AG10803 (cell line): ENCODE results near the gene FTCD.

ENCODE experiments used
- DNase-seq: peaks from one replicate; pipeline ENCODE4 v3.0.0; 2010; ENCODE audit warnings: low read depth
- H3K4me3 ChIP-seq: 2 replicates; pipeline ENCODE4 v1.5.1; 2011; ENCODE audit warnings: mild to moderate bottlenecking, low read length, control low read depth
- CTCF ChIP-seq: conservative IDR thresholded peaks from 2 replicates; pipeline ENCODE4 v1.5.1; 2011; ENCODE audit warnings: mild to moderate bottlenecking, low read length, control low read depth, inconsistent platforms

Gene FTCD

DNA sequence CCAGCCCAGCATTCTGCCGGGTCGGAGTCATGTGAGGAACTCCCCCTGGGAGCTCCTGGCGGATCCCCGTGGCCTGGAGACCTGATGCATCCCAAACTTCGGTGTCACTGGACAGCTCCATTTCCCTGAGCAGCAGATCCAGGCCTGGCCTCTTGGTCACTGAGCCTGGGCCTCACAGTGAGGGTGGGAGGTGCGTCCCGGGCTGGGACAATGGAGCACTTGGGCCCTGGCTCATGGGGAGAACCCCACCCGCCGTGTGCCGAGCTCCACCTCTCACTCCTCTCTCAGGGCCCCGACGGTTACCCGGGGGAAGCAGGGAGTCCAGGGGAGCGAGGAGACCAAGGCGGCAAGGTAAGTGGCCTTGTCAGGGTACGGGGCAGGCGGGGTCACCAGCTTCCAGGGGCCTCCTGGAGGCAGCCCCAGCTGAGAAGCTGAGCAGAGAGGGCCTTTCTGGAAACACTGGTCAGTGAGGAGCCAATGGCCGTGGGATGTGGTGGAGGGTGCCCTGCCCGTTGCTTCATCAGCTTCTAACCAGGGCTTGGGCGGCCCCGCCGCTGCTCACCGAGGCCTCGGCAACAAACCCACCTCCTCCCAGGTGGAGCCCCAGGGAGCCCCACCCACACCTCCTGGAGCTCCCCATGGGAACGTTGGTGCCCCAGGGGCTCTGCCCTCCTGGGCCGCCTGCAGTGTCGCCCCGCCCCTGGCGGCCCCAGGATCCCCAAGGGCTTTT is 37.6 kb downstream of the FTCD start:
- no peak overlapping the region for H3K4me3 ChIP-seq
- no peak for DNase-seq
- no peak for TF ChIP-seq CTCF

DNA sequence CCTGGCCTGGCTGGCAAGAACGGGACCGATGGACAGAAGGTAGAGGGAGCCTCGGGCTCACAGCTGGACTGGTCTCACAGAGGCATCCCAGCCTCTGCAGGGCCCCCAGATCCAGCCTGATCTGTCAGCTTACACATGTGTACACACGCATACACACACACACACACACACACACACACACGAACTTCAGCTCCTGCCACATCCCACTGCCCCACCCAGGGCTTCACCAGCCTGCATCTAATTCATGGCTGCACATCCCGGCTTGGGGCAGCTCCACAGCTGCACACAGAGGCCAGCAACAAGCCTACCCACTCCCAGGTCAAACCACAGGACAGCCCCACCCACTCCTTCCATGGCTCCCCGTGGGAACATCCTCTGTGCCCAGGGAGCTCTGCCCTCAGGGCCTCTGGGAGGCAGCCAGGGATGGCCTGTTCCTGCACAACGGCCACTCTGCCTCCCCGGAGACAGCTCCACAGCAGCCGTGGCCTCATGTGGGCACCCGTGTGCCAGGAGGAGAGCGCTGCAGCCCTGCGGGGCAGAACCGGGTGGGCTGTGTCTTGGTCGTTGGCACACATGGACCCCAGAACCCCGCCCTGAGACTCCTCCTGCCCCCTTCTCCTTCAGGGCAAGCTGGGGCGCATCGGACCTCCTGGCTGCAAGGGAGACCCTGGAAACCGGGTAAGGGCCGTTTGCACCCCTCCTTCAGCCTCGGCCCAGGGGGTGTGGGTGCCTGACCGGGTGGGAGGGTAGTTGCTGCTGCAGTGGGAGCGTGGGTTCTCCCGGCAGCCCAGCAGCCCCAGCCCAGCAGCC is 38.4 kb downstream of the FTCD start:
- H3K4me3 ChIP-seq, result no peak overlapping the region
- TF ChIP-seq CTCF, result no peak
- peak; percentile 58 for DNase-seq

DNA sequence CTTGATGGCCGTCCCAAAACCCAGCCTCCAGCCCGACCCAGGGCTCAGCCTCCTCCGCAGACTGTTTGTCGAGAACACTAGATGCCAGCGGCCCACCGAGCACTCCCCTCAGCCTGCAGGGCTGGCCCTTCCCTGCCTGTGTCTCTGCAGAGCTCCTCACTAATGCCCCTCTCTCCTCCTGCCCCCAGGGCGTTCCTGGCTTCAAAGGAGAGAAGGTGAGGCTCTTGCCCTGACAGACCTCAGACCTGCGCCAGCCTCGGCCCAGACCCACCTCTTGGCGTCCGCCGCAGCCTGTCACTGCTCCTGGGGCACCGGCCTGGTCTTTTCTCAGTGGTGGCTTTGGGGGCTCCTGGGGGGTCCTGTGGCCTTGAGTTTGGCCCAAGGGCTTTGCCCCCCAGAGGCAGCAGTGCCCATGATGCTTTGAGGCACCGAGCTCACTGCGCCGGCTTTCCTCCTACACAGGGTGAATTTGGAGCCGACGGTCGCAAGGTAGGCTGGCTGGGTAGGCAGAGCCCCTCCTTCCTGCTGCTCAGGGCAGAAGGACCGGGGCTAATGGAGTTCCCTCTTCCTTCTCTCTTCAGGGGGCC is 39.1 kb downstream of the FTCD start:
- no peak for DNase-seq
- TF ChIP-seq CTCF, result no peak
- no peak overlapping the region for H3K4me3 ChIP-seq

DNA sequence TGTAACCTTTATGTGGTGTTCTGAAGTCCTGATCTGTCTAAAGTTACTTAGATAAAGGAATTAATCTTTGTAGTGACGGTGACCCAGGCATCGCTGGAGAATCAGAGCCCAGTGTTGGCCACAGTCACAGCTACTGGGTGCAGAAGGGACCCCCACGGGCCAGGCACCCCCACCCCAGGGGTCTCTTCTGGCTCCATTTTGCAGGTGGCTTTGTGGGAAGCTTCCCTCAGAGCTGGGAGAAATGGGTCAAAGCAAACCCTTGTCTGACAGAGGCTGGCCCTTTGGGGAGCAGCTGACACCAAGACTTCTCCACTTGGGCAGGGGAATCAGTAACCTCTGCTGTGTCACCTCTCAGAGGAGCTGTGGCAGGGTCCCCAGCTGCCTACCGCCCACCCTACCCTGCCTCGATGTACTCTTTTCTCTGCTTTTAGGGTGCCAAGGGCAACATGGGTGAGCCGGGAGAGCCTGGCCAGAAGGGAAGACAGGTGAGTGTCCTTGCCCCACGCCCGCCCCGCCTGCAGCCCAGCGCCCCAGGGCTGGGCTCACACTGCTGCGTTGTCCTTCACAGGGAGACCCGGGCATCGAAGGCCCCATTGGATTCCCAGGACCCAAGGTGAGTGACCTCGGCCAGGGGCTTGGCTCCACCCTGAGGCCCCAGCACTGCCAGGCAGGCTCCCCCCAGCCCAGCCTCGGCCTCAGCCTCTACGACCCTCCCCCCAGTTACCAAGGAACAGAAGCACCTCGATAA is 39.8 kb downstream of the FTCD start:
- DNase-seq, result no peak
- H3K4me3 ChIP-seq, result no peak overlapping the region
- TF ChIP-seq CTCF, result no peak

- no peak overlapping the region for H3K4me3 ChIP-seq
- no peak for TF ChIP-seq CTCF
- DNase-seq, result no peak
Measured at GRCh38 chr21:46114963-46115362, 40.4 kb downstream of the FTCD start.

GRCh38 chr21:46113497-46114176 is 41.7 kb downstream of the FTCD start:
- H3K4me3 ChIP-seq, result no peak overlapping the region
- TF ChIP-seq CTCF, result no peak
- no peak for DNase-seq
